HCT116 (cell line): ENCODE data around the gene TLR2. TPM values are rescaled to one million over a fixed set of nuclear protein-coding genes. Genes with fewer than 3 reads are reported as not detected.

ENCODE experiments used
- ATAC-seq: fragments of 200-7000 bp; cut with Tn5 transposase; 2 replicates; pipeline ENCODE4 v1.9.1; 2020; ENCODE audit warnings: mild to moderate bottlenecking, moderate library complexity
- BruUV-seq: library from RNA; stranded (reverse); fragments of 400-500 nt; replicated peaks from 2 replicates; lab custom pipeline; 2021; lab: Mats Ljungman, UMichigan
- CTCF ChIA-PET: fragments of 300-600 bp; sonication (Branson Sonifier 250); formaldehyde crosslinking; loops from one replicate; lab custom pipeline; 2021; ENCODE audit warnings: antibody characterized with exemption; lab: Charles Lee
- POLR2A ChIA-PET: fragments of 300-600, 350-600 bp; sonication (Branson Sonifier 250); formaldehyde crosslinking; loops from one replicate; lab custom pipeline; 2021; ENCODE audit warnings: antibody characterized with exemption; lab: Charles Lee
- RAD21 ChIA-PET, 2 experiments: fragments of 300-600 bp; sonication (Branson Sonifier 250); formaldehyde crosslinking; loops; one replicate each; lab custom pipeline; 2023; ENCODE audit warnings: low total read pairs in 2 of 2; ENCODE audit not compliant: uncharacterized antibody in 2 of 2, unreplicated experiment in 2 of 2, low non-redundant PET in 1 of 2; lab: Charles Lee
- DNase-seq: peaks from one replicate; pipeline ENCODE4 v3.0.0-alpha.2; 2010; ENCODE audit warnings: low read depth, low spot score
- H2AFZ ChIP-seq: fragments of 200-600 bp; shearing (Covaris generic), sonication (generic); 2 replicates; pipeline ENCODE4 v1.6.1; 2017; ENCODE audit warnings: low read depth, mixed run types, mixed read lengths, antibody characterized with exemption, low read length; ENCODE audit not compliant: poor library complexity, severe bottlenecking
- H3K27ac ChIP-seq: 2 replicates; pipeline ENCODE4 v1.5.1; 2012; ENCODE audit warnings: low read depth, low read length
- H3K27me3 ChIP-seq: fragments of 200-600 bp; sonication (generic); 2 replicates; pipeline ENCODE4 v1.6.1; 2016; ENCODE audit warnings: mixed run types, low read length, mixed read lengths; ENCODE audit not compliant: insufficient read depth
- H3K36me3 ChIP-seq, 2 experiments: fragments of 200-500 bp in 1 of 2; fragments of 200-600 bp in 1 of 2; sonication (Bioruptor generic) in 1 of 2; sonication (generic) in 1 of 2; 2 replicates each; pipeline versions ENCODE4 v1.5.1 to v1.6.1; 2014 to 2016; ENCODE audit warnings: low read length in 2 of 2, inconsistent platforms in 1 of 2, mixed read lengths in 1 of 2, mixed run types in 1 of 2; ENCODE audit not compliant: insufficient read depth in 2 of 2, control insufficient read depth in 1 of 2
- H3K4me1 ChIP-seq, 2 experiments: fragments of 200-600 bp in 1 of 2; sonication (generic) in 1 of 2; 2 replicates each; pipeline versions ENCODE4 v1.5.1 to v1.6.1; 2012 to 2017; ENCODE audit warnings: low read length in 2 of 2, inconsistent platforms in 1 of 2, mild to moderate bottlenecking in 1 of 2, mixed read lengths in 1 of 2, mixed run types in 1 of 2, moderate library complexity in 1 of 2; ENCODE audit not compliant: insufficient read depth in 2 of 2, control insufficient read depth in 1 of 2
- H3K4me2 ChIP-seq: fragments of 200-600 bp; sonication (generic); 2 replicates; pipeline ENCODE4 v1.6.1; 2017; ENCODE audit warnings: mixed run types, low read length, mixed read lengths
- H3K4me3 ChIP-seq, 2 experiments: fragments of 200-600 bp in 1 of 2; sonication (generic) in 1 of 2; replicated peaks in 1 of 2; 2 replicates each; pipeline ENCODE4 v1.5.1; 2011 to 2016; ENCODE audit warnings: low read length in 2 of 2, control low read depth in 1 of 2, low read depth in 1 of 2, mild to moderate bottlenecking in 1 of 2, mixed read lengths in 1 of 2, mixed run types in 1 of 2
- H3K79me2 ChIP-seq: fragments of 200-600 bp; sonication (generic); 2 replicates; pipeline ENCODE4 v1.6.1; 2017; ENCODE audit warnings: mild to moderate bottlenecking, mixed run types, low read length, moderate library complexity, mixed read lengths; ENCODE audit not compliant: insufficient read depth
- H3K9ac ChIP-seq: fragments of 200-600 bp; sonication (generic); 2 replicates; pipeline ENCODE4 v1.6.1; 2016; ENCODE audit warnings: low read length, mixed read lengths
- H3K9me2 ChIP-seq: fragments of 200-600 bp; sonication (generic), shearing (Covaris generic); 2 replicates; pipeline ENCODE4 v1.6.1; 2017; ENCODE audit warnings: mixed run types, mild to moderate bottlenecking, moderate library complexity; ENCODE audit not compliant: insufficient read depth
- H3K9me3 ChIP-seq, 2 experiments: fragments of 200-500 bp in 1 of 2; fragments of 200-600 bp in 1 of 2; sonication (Bioruptor generic) in 1 of 2; sonication (generic) in 1 of 2; 2 replicates each; pipeline ENCODE4 v1.6.1; 2014 to 2017; ENCODE audit warnings: low read length in 2 of 2, mixed read lengths in 2 of 2, inconsistent platforms in 1 of 2, low read depth in 1 of 2, mild to moderate bottlenecking in 1 of 2, mixed run types in 1 of 2, moderate library complexity in 1 of 2; ENCODE audit not compliant: control insufficient read depth in 1 of 2, insufficient read depth in 1 of 2
- H4K20me1 ChIP-seq: fragments of 200-600 bp; sonication (generic), shearing (Covaris generic); 2 replicates; pipeline ENCODE4 v1.6.1; 2017; ENCODE audit warnings: mixed run types, mild to moderate bottlenecking, moderate library complexity; ENCODE audit not compliant: insufficient read depth
- CEBPB ChIP-seq: IDR thresholded peaks from 2 replicates; pipeline ENCODE4 v1.6.1; 2012; ENCODE audit warnings: low read depth
- EGR1 ChIP-seq: IDR thresholded peaks from 2 replicates; pipeline ENCODE4 v1.6.1; 2012; ENCODE audit warnings: low read depth
- ELF1 ChIP-seq: IDR thresholded peaks from 2 replicates; pipeline ENCODE4 v1.6.1; 2012; ENCODE audit warnings: low read depth, borderline replicate concordance
- EZH2 ChIP-seq: fragments of 200-600 bp; sonication (generic); IDR thresholded peaks from 2 replicates; pipeline ENCODE4 v1.6.1; 2017; ENCODE audit warnings: antibody characterized with exemption, mixed run types
- EZH2phosphoT487 ChIP-seq: fragments of 200-600 bp; IDR thresholded peaks from 2 replicates; pipeline ENCODE4 v1.6.1; 2018; ENCODE audit warnings: antibody characterized with exemption, borderline replicate concordance
- FOSL1 ChIP-seq: IDR thresholded peaks from 2 replicates; pipeline ENCODE4 v1.6.1; 2012; ENCODE audit warnings: low read depth
- JUND ChIP-seq: IDR thresholded peaks from 2 replicates; pipeline ENCODE4 v1.6.1; 2012
- MAX ChIP-seq: IDR thresholded peaks from 2 replicates; pipeline ENCODE4 v1.6.1; 2012
- POLR2A ChIP-seq: IDR thresholded peaks from 2 replicates; pipeline ENCODE4 v1.7.0; 2011; ENCODE audit warnings: borderline replicate concordance; ENCODE audit not compliant: insufficient read depth, insufficient read length; ENCODE audit errors: extremely low read depth
- POLR2AphosphoS5 ChIP-seq: IDR thresholded peaks from 2 replicates; pipeline ENCODE4 v1.6.1; 2011; ENCODE audit warnings: mild to moderate bottlenecking, low read depth, low read length, moderate library complexity
- RAD21 ChIP-seq: IDR thresholded peaks from 2 replicates; pipeline ENCODE4 v1.6.1; 2012; ENCODE audit warnings: low read depth, mild to moderate bottlenecking
- SIN3A ChIP-seq: IDR thresholded peaks from 2 replicates; pipeline ENCODE4 v1.6.1; 2012; ENCODE audit warnings: low read depth
- SP1 ChIP-seq: IDR thresholded peaks from 2 replicates; pipeline ENCODE4 v1.6.1; 2012; ENCODE audit warnings: low read depth
- SRF ChIP-seq: IDR thresholded peaks from 2 replicates; pipeline ENCODE4 v1.6.1; 2012; ENCODE audit warnings: low read depth
- TCF7L2 ChIP-seq: IDR thresholded peaks from 2 replicates; pipeline ENCODE4 v1.7.0; 2011; ENCODE audit warnings: borderline replicate concordance, inconsistent platforms; ENCODE audit not compliant: insufficient read depth, insufficient read length; ENCODE audit errors: extremely low read depth
- YY1 ChIP-seq: IDR thresholded peaks from 2 replicates; pipeline ENCODE4 v1.6.1; 2011; ENCODE audit warnings: low read length, low read depth, moderate library complexity, mild to moderate bottlenecking; ENCODE audit not compliant: insufficient replicate concordance; ENCODE audit errors: extremely low read depth
- ZBTB33 ChIP-seq: IDR thresholded peaks from 2 replicates; pipeline ENCODE4 v1.6.1; 2011; ENCODE audit warnings: mild to moderate bottlenecking, low read length, moderate library complexity; ENCODE audit not compliant: insufficient replicate concordance; ENCODE audit errors: extremely low read depth
- ZFX ChIP-seq: fragments of 450-650 bp; IDR thresholded peaks from 2 replicates; pipeline ENCODE4 v1.6.1; 2017
- ZNF274 ChIP-seq: fragments of 200-500 bp; sonication (Bioruptor generic); IDR thresholded peaks from 2 replicates; pipeline ENCODE4 v1.6.1; 2014; ENCODE audit warnings: mild to moderate bottlenecking, low read depth, low read length, inconsistent platforms
- intact Hi-C: fragments of 100-400 bp; cut with micrococcal nuclease; formaldehyde crosslinking; loops from 2 replicates; pipeline ENCODE4 v1.10.0; 2022
- total RNA-seq: library from RNA; stranded (reverse); gene quantifications from one replicate; pipeline ENCODE4 v1.2.1, GENCODE V29; 2021; ENCODE audit not compliant: unreplicated experiment
- TF ChIP-seq, protein P1 (sequence below): IDR thresholded peaks from 2 replicates; pipeline ENCODE4 v1.6.1; 2012; ENCODE audit warnings: low read depth
- TF ChIP-seq, protein P2 (sequence below): IDR thresholded peaks from 2 replicates; pipeline ENCODE4 v1.6.1; 2012

The TLR2 gene
- total RNA-seq, 1 experiment from 2014 or later: 0.12 TPM

DNA sequence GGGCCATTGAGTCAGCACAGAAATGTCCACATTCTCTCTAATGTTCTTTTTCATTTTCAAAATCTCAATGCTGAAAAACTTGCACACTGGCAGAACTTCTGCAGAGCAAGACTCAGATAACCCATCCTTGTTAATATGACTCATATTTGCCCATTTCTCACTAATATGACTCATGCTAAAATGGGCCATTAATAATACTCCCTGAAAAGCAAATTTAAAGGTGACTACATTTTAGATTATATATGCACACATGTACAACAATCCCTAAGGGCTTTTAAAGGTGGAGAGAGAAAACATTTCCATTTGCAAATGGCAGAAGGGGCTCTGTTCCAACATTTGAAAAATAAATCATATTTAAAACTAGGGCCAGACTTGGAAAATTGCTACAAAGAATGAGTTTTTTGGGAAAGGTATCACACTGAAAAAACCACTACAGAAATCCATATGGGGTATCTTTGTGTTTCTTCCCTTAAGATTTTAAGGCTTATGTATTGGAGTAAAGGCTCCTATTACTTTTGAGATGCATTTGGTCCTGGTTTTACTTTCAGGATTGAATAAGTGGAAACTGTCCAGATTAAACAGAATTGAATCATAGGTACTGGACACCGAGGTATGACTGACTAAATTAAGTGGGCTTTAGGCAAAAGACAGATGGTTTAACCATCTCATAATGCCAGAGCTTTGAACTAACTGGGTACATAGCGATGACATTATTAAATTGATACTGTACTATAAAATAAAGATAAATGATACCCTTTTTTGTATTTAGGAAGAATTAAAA is 30.0 kb downstream of the TLR2 start:
- H3K9me3 ChIP-seq: no peaks in the 10 kb centered on the region
- CTCF ChIA-PET: no interaction called here
- peaks cover 0 to 7% of the 10 kb centered on the region in 2 experiments; a peak in 2 of 4 replicates for H3K4me1 ChIP-seq
- H3K9ac ChIP-seq: no peak overlapping the region
- POLR2A ChIA-PET: no interaction called here
- H3K36me3 ChIP-seq: no peaks in the 10 kb centered on the region
- no peaks in the 10 kb centered on the region for H4K20me1 ChIP-seq
- H3K4me3 ChIP-seq: no peak overlapping the region
- RAD21 ChIA-PET: no interaction called here
- no peaks in the 10 kb centered on the region for H3K9me2 ChIP-seq
- ATAC-seq (no peak), DNase-seq (no peak)
- no peaks in the 10 kb centered on the region for H3K79me2 ChIP-seq
- H3K27me3 ChIP-seq: 0 out of 2 replicates have a peak, but pooled peaks cover under 1% of the 10 kb centered on the region
- no peak overlapping the region for H3K27ac ChIP-seq
- peak overlapping the region; percentile 17 for H2AFZ ChIP-seq
- BruUV-seq: no TSS peak
- no peak overlapping the region for H3K4me2 ChIP-seq
- intact Hi-C loops: no loop called here
- TF ChIP-seq SP1 (peak; percentile 37; the same call in 1 of the 2 replicates), MAX (no peak), FOSL1 (peak; percentile 83), ZFX (no peak), ELF1 (no peak), RAD21 (no peak), ZBTB33 (no peak), SIN3A (no peak), POLR2A (no peak), SRF (0 out of 2 replicates have a peak, but pooled peaks have one; percentile 18), EZH2 (no peak), EGR1 (no peak), CEBPB (no peak), JUND (peak; percentile 71), POLR2AphosphoS5 (no peak), EZH2phosphoT487 (no peak), YY1 (no peak), TCF7L2 (no peak), ZNF274 (no peak)
- TF ChIP-seq, protein P1, sequence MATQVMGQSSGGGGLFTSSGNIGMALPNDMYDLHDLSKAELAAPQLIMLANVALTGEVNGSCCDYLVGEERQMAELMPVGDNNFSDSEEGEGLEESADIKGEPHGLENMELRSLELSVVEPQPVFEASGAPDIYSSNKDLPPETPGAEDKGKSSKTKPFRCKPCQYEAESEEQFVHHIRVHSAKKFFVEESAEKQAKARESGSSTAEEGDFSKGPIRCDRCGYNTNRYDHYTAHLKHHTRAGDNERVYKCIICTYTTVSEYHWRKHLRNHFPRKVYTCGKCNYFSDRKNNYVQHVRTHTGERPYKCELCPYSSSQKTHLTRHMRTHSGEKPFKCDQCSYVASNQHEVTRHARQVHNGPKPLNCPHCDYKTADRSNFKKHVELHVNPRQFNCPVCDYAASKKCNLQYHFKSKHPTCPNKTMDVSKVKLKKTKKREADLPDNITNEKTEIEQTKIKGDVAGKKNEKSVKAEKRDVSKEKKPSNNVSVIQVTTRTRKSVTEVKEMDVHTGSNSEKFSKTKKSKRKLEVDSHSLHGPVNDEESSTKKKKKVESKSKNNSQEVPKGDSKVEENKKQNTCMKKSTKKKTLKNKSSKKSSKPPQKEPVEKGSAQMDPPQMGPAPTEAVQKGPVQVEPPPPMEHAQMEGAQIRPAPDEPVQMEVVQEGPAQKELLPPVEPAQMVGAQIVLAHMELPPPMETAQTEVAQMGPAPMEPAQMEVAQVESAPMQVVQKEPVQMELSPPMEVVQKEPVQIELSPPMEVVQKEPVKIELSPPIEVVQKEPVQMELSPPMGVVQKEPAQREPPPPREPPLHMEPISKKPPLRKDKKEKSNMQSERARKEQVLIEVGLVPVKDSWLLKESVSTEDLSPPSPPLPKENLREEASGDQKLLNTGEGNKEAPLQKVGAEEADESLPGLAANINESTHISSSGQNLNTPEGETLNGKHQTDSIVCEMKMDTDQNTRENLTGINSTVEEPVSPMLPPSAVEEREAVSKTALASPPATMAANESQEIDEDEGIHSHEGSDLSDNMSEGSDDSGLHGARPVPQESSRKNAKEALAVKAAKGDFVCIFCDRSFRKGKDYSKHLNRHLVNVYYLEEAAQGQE: no peak
- TF ChIP-seq, protein P2, sequence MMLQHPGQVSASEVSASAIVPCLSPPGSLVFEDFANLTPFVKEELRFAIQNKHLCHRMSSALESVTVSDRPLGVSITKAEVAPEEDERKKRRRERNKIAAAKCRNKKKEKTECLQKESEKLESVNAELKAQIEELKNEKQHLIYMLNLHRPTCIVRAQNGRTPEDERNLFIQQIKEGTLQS: no peak
